Activated gamma-delta T cell treated with anti-CD3 and anti-CD28 coated beads, Interleukin-2, amount 50 U/mL, for 16 hours (primary cell): ENCODE data around the gene NOTUM.

ENCODE experiments used
- DNase-seq: peaks from one replicate; pipeline ENCODE4 v3.0.0-alpha.2; 2020; ENCODE audit warnings: low read depth

NOTUM gene

GRCh38 chr17:81961087-81961511, at the start of gene NOTUM:
Gene NOTUM (minus strand): TSS chr17:81961187. CDS start chr17:81960909, 278 bp downstream.
- DNase-seq = no peak

GRCh38 chr17:82009413-82009812, 48.4 kb upstream of the NOTUM start:
- DNase-seq = no peak

GRCh38 chr17:82008941-82009405, 48.0 kb upstream of the NOTUM start:
- DNase-seq = no peak

- DNase-seq = no peak
Observed at GRCh38 chr17:82008258-82008940, 47.4 kb upstream of the NOTUM start.

GRCh38 chr17:82007495-82008257, 46.7 kb upstream of the NOTUM start:
- DNase-seq = no peak

- no peak for DNase-seq
Observed at GRCh38 chr17:82007228-82007494, 46.2 kb upstream of the NOTUM start.

GRCh38 chr17:82006468-82007227, 45.7 kb upstream of the NOTUM start:
- DNase-seq = no peak

- DNase-seq = no peak
Observed at GRCh38 chr17:82005701-82006348, 44.8 kb upstream of the NOTUM start.

GRCh38 chr17:82004517-82005455, 43.8 kb upstream of the NOTUM start:
- DNase-seq = no peak

GRCh38 chr17:82003411-82004381, 42.7 kb upstream of the NOTUM start:
- no peak for DNase-seq

- DNase-seq = no peak
Observed at GRCh38 chr17:82001571-82002056, 40.6 kb upstream of the NOTUM start.

- no peak for DNase-seq
Observed at GRCh38 chr17:82000803-82001570, 40.0 kb upstream of the NOTUM start.

- DNase-seq = no peak
Observed at GRCh38 chr17:81999976-82000802, 39.2 kb upstream of the NOTUM start.

GRCh38 chr17:81999587-81999975, 38.6 kb upstream of the NOTUM start:
- DNase-seq = no peak

- no peak for DNase-seq
Observed at GRCh38 chr17:81998691-81999438, 37.9 kb upstream of the NOTUM start.

GRCh38 chr17:81998212-81998611, 37.2 kb upstream of the NOTUM start:
- no peak for DNase-seq

- DNase-seq = no peak
Observed at GRCh38 chr17:81996757-81997441, 35.9 kb upstream of the NOTUM start.
